Measurements from ENCODE around the gene AGRN.

AGRN gene

DNA sequence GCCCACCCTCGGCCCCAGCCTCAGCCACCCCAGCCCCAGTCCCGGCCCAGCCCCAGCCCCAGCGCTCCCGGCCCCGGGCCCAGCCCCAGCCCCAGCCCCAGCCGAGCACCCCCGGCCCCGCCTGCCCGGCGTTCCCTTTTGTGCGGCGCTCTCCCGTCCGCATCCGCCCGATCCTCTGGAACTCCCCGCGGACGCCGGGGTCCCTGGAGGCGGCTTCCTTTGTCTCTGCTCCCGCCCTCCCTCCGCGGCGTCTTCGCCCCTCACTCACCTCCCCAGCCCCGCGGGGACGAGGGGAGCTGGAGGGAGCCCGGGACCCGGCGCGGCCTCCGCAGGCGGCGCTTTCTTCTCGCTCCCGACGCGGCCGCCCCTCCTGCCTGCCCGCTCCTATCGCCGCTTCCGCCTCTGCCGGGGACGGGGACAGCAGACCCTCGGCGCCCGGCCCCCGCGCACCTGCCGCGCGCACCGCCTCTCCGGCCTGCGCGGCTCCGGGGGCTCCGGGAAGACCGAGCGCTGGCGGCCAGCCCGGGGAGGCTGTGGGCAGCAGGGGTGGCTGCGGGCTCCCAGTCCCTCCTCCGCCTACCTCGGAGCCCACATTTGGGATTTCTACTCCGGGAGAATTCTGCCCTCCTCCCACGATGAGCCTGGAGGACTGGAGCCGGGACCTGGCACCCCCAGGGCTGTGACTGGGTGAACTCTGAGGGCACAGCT lies 14.0 kb downstream of the AGRN start:
- in situ Hi-C loops (cut with HindIII; ENCODE audit: low sequenced_read_pairs), result no loop called here

DNA sequence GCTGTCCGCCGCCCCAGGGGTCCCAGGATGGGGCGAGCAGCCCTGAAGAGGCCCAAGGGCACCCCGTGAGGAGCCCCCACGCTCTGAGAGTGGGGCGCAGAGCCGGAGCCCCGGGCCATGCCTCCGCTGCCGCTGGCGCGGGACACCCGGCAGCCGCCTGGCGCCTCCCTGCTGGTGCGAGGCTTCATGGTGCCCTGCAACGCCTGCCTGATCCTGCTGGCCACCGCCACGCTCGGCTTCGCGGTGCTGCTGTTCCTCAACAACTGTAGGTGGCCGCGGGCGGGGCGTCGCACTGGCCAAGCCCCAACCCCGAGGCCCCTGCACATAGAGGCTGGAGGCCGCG lies 14.5 kb downstream of the AGRN start:
- in situ Hi-C loops (cut with HindIII; ENCODE audit: low sequenced_read_pairs), result no loop called here

DNA sequence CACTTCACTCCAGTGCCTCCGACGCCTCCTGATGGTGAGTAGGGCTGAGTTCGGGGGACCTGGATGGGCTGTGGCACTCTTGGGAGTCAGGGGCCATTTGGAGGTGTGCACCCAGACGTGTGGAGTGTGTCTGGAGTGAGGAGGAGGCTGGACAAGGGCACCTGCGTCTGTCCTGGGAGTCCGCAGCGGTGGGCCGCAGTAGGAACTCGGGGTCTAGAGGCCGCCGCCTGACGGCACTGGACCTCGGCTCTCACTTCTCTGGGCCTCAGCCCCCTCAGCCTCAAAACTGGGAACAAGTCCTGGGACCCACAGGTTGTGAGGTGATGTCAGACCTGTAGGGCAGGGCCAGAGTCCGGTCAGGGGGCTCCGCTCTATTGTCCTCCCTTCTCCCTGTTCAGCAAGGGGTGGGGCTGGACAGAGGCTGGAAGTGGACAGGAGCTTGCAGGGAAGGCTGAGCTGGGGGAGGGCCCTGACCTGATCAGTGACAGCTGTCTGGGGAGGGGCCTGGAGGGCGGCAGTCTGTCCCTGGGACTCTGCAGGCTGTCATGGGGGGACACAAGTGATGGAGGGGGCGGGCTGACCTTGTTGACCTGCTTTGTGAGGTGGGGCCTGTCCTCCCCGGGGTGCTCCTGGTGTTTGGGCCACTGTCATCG lies 15.5 kb downstream of the AGRN start:
- in situ Hi-C loops (cut with HindIII; ENCODE audit: low sequenced_read_pairs), result no loop called here

DNA sequence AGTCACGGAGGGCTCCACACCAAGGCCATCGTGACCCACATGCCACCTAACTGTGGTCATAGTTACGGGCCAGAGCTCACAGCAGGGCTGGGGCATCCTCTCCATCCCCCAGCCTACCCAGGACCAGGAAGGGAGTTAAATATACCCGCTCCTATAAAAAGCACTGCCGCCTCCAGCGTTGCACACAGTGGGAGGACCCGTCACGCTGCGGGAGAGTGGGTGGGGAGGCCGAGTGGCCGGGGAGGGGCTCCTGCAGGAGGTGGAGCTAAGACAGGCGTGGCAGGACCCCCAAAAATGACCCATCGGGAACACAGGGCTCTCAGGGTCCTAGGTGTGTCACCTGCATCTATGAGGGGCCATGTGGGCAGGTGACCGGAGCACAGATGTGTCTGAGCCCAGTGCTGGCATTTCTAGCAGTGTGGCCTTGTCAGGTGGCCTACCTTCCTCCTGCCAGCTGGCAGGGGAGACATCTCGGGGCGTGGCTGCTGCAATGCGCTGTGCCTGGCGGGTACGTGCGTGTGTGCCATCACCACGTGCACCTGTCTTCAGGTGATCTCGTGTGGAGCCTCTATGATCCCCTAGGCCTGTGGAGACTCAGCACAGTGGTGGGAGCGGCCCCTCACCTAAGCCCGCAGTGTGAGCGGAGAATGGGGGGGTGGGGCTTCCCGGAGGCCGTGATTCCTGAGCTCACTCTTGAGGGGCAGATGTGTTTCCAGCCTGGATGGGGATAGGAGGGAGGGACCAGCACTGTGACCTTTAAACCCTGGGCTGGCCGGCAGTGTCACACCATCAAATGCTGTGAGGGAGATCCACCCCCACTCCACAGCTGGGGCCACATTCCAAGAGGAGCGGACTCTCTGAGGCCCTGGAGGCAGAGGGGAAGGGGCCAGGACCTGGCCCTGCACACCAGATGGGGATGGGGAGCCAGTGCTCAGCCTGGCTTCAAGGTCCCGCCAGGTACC lies 17.7 kb downstream of the AGRN start:
- in situ Hi-C loops (cut with HindIII; ENCODE audit: low sequenced_read_pairs), result no loop called here

DNA sequence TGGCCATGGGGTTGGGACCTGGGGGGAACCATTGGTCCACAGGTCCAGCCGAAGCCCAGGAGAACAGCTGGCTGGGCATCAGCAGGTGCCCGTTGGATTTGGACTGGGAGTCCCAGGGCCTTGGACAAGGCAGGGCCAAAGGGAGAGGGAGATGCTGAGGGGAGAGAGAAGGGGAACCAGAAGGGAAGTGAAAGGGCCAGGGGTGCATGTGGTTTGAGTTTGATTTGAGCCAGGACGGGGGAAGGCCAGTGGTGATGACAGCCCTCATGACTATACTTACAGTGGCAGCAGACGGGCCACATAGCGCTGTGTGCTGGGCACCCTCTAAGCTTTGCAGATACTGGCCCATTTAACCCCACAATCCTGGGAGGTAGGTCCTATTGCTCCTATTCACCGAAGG lies 18.8 kb downstream of the AGRN start:
- in situ Hi-C loops (cut with HindIII; ENCODE audit: low sequenced_read_pairs), result no loop called here

DNA sequence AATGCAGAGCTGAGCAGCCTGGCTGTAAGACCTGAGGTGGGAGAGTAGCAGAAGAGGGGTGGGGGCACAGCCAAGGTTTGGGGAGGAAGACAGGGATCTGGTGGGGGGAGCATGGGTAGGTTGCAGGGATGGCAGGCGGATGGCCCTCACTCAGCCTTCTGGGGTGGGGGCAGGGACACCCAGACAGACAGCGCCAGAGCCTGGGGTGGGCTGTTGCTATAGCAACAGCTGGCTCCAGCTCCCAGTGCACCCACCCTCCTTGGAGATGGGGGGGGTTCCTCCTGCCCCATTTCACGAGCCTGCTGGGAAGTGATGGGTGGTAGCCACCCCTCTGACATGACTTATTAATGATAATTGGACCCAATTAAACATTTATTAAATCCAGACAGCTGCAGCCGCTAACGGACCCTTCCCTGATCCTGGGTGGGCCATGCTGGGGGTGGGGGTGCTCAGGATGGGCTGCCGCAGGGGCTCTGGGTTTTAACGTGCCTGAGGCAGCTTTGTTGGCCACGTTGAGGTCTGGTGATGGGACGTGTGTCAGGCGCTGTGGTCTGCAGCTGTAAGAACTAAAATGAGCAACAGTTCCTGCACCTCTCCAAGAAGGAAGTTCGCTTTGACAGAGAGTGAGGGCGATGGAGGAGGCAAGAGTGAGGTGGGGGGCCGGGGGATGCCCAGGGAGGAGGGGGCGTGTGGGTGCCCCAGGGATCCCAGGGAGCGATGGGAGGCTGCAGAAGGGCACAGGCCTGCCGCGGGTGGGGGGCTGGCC lies 19.4 kb downstream of the AGRN start:
- in situ Hi-C loops (cut with HindIII; ENCODE audit: low sequenced_read_pairs), result no loop called here

DNA sequence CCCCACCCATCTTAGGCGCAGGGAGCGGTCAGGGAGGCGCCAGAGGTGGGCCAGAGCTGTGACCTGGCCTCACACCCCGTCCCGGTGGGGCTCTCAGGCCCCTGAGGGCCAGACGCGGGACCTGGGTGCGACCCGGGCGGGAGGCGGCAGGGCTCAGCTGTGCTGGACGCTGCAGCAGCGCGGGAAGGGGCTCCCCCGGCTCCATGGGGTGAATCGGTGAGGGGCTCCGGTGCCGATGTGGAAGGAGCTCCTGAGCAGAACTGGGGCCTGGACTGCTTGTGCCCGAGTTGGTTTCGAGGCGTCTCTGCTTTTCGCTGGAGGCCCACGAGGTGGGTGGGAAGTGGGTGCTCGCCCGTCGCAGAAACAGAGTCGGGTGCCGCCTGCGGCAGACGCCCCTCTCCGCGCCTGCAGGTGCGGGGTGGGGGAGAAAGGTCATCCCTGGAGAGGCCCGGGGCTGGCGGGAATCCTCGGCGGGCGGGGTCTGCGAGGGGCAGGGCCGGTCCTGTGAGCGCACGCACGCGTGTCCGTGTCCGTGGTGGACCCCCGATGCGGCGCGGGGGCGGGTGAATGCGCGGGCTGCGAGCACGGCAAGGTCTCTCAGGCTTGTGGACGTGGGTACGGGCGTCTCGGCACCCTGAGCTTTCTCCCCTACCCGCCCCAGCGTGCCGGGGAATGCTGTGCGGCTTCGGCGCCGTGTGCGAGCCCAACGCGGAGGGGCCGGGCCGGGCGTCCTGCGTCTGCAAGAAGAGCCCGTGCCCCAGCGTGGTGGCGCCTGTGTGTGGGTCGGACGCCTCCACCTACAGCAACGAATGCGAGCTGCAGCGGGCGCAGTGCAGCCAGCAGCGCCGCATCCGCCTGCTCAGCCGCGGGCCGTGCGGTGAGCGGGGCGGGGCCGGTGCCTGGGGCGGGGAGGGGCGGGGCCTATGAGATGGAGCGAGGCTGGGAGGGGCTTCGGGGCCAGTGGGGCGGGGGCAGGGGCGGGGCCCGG lies 20.4 kb downstream of the AGRN start:
- in situ Hi-C loops (cut with HindIII; ENCODE audit: low sequenced_read_pairs), result no loop called here

DNA sequence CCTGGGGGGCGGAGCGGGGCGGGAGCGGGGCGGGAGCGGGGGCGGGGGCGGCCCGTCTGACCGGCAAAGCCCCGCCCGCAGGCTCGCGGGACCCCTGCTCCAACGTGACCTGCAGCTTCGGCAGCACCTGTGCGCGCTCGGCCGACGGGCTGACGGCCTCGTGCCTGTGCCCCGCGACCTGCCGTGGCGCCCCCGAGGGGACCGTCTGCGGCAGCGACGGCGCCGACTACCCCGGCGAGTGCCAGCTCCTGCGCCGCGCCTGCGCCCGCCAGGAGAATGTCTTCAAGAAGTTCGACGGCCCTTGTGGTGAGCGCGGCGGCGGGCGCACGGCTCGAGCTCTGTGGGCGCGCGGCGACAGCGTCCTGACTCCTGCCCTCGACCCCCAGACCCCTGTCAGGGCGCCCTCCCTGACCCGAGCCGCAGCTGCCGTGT lies 21.2 kb downstream of the AGRN start:
- in situ Hi-C loops (cut with HindIII; ENCODE audit: low sequenced_read_pairs), result no loop called here

DNA sequence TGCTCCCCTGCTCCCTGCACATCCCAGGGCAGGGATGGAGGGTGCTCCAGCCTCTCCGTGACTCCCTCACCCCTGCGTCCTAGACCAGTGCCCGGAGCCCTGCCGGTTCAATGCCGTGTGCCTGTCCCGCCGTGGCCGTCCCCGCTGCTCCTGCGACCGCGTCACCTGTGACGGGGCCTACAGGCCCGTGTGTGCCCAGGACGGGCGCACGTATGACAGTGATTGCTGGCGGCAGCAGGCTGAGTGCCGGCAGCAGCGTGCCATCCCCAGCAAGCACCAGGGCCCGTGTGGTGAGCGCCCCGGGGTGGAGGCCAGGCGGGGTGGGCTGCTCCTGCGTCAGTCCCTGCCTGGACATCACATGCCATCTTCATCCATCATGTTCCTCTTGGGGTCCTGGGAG lies 22.0 kb downstream of the AGRN start:
- in situ Hi-C loops (cut with HindIII; ENCODE audit: low sequenced_read_pairs), result no loop called here

DNA sequence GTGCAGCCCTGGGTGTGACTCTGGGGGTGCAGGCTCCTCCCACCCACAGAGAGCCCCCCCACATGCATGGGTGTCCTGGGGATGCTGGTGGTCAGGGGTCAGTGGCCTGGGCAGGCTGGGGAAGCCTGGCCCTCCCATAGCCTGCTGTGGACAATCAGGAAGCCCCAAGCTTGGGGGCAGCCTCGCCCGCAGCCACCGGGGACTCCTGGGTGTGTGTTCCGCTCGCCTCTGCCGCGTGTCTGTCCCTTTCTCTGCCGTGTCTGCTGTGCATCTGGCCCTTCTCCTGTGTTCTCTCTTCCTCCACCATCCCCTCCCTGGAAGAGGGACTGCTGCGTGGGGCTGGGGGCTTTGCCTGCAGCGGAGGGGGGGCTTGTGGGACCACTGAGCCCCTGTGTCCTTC lies 22.9 kb downstream of the AGRN start:
- in situ Hi-C loops (cut with HindIII; ENCODE audit: low sequenced_read_pairs), result no loop called here

DNA sequence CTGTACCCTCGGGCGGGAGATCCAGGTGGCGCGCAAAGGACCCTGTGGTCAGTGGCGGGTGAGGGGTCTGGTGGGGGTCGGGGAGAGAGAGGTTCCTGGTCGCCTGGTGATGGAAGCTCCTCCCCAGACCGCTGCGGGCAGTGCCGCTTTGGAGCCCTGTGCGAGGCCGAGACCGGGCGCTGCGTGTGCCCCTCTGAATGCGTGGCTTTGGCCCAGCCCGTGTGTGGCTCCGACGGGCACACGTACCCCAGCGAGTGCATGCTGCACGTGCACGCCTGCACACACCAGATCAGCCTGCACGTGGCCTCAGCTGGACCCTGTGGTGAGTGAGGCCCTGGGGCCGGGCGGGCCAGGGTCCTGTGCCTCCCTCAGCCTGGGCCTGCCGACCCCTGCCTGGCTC lies 23.5 kb downstream of the AGRN start:
- in situ Hi-C loops (cut with HindIII; ENCODE audit: low sequenced_read_pairs), result no loop called here

DNA sequence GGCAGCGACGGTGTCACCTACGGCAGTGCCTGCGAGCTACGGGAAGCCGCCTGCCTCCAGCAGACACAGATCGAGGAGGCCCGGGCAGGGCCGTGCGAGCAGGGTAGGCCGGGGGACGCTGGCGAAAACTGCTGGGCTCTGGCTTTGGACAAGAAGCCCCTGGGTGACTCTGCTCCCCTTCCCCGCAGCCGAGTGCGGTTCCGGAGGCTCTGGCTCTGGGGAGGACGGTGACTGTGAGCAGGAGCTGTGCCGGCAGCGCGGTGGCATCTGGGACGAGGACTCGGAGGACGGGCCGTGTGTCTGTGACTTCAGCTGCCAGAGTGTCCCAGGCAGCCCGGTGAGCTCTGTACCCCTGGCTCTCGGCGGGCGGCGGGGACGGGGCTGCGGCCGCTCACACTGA lies 24.0 kb downstream of the AGRN start:
- in situ Hi-C loops (cut with HindIII; ENCODE audit: low sequenced_read_pairs), result no loop called here

DNA sequence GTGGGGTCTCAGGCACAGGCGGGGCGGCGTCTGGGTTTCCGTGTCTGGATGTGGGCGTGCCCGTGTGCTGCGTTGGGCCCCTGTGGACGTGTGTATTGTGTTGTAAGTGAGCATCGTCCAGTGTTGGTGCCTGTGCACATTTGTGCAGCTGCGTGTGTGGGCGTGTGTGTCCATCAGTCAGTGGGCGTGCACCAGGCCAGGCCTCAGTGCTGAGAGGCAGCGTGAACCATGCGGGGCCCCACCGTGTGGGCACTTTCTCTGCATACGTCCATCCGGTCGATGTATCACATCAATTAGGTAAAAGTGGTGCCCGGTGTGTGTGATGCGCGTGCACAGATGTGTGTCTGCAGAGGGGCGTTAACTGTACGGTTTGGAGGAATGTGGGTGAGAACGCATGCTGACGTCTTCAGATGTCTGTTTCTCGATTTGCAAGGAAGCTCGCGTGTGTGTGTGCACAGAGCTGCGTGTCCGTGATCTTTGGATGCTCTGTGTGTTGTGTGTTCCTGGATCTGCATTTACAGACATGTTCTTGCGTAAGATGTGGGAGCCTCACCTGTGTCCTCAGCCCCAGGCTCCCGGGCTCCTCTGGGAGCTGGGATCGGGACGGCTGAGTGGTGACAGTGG lies 24.6 kb downstream of the AGRN start:
- in situ Hi-C loops (cut with HindIII; ENCODE audit: low sequenced_read_pairs), result no loop called here

DNA sequence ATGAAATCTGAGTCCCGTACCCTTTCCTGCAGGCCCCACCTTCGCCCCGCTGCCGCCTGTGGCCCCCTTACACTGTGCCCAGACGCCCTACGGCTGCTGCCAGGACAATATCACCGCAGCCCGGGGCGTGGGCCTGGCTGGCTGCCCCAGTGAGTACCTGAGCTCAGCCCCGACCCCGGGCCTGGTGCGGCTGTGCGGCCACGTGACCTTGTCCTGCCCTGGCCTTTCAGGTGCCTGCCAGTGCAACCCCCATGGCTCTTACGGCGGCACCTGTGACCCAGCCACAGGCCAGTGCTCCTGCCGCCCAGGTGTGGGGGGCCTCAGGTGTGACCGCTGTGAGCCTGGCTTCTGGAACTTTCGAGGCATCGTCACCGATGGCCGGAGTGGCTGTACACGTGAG lies 25.2 kb downstream of the AGRN start:
- in situ Hi-C loops (cut with HindIII; ENCODE audit: low sequenced_read_pairs), result no loop called here

DNA sequence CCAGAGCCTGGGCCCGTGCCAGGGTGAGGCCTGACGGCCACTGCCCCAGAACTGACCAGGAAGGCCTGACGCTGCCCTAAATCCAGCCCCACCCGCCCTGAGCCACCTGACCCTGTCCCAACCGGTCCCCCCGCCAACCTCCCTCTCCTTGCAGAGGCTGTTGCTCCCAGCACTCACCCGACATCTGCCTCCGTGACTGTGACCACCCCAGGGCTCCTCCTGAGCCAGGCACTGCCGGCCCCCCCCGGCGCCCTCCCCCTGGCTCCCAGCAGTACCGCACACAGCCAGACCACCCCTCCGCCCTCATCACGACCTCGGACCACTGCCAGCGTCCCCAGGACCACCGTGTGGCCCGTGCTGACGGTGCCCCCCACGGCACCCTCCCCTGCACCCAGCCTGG lies 26.3 kb downstream of the AGRN start:
- in situ Hi-C loops (cut with HindIII; ENCODE audit: low sequenced_read_pairs), result no loop called here

DNA sequence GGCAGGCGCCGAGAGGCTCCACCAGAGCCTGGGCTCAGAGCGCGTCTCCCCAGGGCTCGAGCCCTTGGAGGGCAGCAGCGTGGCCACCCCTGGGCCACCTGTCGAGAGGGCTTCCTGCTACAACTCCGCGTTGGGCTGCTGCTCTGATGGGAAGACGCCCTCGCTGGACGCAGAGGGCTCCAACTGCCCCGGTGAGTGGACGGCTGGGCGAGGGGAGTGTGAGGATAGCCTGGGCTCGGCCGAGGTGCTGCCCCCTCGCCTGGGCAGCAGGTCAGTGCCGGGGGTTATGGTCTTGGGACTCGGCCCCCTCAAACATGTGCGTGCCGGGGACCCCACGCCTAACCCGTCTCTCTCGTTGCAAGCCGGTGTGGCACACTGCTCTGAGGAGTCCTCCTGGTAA lies 26.8 kb downstream of the AGRN start:
- in situ Hi-C loops (cut with HindIII; ENCODE audit: low sequenced_read_pairs), result no loop called here

DNA sequence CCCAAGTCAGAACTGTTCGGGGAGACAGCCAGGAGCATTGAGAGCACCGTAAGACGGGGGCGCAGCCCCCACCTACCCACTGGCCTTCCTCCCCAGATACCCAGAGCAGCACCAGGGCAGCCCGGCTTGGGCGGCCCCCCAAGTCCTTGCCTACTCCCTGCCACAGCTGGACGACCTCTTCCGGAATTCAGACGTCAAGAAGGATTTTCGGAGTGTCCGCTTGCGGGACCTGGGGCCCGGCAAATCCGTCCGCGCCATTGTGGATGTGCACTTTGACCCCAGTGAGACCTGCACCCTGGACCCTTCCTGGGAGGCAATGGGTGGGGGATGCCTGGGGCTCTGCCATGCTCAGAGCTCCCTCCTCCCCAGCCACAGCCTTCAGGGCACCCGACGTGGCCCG lies 27.5 kb downstream of the AGRN start:
- in situ Hi-C loops (cut with HindIII; ENCODE audit: low sequenced_read_pairs), result no loop called here

DNA sequence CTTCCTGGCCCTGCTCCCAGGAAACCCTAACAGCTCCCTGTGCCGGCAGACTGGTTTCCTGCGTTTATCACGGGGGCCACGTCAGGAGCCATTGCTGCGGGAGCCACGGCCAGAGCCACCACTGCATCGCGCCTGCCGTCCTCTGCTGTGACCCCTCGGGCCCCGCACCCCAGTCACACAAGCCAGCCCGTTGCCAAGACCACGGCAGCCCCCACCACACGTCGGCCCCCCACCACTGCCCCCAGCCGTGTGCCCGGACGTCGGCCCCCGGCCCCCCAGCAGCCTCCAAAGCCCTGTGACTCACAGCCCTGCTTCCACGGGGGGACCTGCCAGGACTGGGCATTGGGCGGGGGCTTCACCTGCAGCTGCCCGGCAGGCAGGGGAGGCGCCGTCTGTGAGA lies 28.0 kb downstream of the AGRN start:
- in situ Hi-C loops (cut with HindIII; ENCODE audit: low sequenced_read_pairs), result no loop called here

DNA sequence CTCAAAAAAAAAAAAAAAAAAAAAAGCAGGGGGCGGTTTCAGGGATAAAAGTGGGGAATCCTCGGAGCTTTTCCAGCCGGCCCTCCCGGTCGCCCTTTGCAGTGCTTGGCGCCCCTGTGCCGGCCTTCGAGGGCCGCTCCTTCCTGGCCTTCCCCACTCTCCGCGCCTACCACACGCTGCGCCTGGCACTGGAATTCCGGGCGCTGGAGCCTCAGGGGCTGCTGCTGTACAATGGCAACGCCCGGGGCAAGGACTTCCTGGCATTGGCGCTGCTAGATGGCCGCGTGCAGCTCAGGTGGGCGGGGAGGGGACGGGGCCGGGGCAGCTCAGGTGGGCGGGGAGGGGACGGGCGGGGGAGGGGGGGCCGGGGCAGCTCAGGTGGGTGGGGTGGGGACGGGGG lies 28.8 kb downstream of the AGRN start:
- in situ Hi-C loops (cut with HindIII; ENCODE audit: low sequenced_read_pairs), result no loop called here

All from endothelial cell of hepatic sinusoid (primary cell).